Astrocyte of the cerebellum (primary cell): ENCODE measurements around the gene ABCF1.

Source experiments
- DNase-seq: peaks from one replicate; pipeline ENCODE4 v3.0.0-alpha.2; 2011; ENCODE audit warnings: low read depth
- H3K4me3 ChIP-seq: 2 replicates; pipeline ENCODE4 v1.5.1; 2011; ENCODE audit warnings: mild to moderate bottlenecking, low read depth, low read length, moderate library complexity
- in situ Hi-C: cut with HindIII; loops from 2 replicates; pipeline ENCODE4 v1.10.0; 2017; ENCODE audit warnings: low sequenced_read_pairs
- TF ChIP-seq, protein P1 (sequence below): IDR thresholded peaks from 2 replicates; pipeline ENCODE4 v1.5.1; 2012; ENCODE audit warnings: low read length, low read depth, moderate library complexity, mild to moderate bottlenecking; ENCODE audit errors: missing control alignments

ABCF1 gene

DNA sequence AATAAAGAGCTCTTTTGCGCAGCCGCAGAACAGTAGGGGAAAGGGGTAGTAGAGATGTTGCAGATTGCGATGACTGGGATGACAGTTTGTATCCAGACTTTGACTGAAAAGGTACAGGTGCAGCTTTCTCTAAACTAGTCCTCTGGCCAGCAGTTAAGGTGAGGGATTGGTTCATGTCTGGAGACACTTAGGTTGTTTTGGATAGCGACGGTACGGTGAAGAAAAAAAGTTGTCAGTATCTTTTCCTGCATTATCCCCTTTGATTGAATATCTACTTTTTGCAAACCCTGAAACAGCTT lies 13.6 kb upstream of the ABCF1 start:
- in situ Hi-C loops = no loop called here
- peak overlapping the region; percentile 74 for H3K4me3 ChIP-seq
- TF ChIP-seq, protein P1, sequence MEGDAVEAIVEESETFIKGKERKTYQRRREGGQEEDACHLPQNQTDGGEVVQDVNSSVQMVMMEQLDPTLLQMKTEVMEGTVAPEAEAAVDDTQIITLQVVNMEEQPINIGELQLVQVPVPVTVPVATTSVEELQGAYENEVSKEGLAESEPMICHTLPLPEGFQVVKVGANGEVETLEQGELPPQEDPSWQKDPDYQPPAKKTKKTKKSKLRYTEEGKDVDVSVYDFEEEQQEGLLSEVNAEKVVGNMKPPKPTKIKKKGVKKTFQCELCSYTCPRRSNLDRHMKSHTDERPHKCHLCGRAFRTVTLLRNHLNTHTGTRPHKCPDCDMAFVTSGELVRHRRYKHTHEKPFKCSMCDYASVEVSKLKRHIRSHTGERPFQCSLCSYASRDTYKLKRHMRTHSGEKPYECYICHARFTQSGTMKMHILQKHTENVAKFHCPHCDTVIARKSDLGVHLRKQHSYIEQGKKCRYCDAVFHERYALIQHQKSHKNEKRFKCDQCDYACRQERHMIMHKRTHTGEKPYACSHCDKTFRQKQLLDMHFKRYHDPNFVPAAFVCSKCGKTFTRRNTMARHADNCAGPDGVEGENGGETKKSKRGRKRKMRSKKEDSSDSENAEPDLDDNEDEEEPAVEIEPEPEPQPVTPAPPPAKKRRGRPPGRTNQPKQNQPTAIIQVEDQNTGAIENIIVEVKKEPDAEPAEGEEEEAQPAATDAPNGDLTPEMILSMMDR = no peak
- no peak for DNase-seq

DNA sequence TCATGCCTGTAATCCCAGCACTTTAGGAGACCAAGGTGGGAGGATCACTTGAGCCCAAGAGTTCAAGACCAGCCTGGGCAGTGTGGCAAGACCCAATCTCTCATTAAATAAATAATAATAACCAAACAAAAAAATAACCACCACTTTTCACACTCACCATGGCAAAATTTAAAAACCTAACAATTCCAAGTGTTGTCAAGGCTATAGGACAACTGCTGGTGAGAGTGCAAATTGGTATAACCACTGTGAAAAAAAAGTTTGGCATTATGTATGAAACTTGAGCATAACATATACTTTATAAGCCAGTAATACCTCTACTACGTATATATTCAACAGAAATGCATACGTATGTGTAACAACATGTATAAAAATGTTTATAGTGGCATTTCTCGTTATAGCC lies 10.3 kb upstream of the ABCF1 start:
- DNase-seq = no peak
- in situ Hi-C loops = loop anchor here (5.0 kb wide), 1 partner anchor 51 kb away; no protein-coding TSS in a partner anchor
- TF ChIP-seq, protein P1 = no peak
- no peak overlapping the region for H3K4me3 ChIP-seq

DNA sequence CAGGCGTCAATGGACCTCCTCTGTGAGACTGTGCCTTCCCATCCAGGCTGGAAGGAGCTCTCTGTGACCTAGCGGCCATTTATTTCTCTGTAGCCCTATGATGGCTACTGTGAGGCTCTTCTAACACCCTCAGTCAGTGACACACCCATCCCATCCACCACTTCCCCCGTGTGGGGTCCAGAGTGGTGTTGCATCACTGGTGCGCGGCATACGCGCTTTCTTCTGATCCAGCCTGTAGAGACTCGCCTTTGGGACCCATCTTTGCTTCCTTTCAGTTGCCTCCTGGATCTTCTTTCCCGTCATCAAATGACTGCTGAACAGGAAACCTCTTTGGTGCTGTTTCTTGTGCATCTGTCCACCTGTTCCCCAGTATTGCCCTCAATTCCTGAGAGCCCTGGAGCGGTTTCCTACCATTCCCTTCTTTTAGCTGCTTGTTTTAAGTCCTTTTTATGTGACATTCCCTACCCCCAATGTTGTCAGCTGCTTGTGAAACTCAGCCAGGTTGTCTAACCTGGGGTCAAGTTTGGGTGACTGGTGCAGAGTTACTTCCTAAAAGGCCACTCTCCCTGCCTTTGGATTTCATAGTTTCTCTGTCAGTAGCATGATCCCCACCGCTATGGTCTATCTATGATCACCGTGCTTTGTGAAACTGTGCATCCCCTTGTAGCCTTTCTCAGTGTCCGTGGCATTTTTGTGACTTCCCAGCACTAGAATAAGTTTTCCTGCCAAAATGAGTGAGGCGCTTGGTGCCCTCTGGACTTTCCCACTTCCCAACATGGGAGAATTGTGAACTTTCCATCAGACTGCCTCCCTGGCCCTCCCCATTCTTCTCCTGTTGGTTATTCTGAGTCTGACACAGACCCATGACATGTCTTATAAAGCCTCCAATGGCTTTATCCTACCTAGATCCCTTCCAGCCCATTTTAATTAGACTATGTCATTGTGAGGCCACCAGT lies 8.5 kb upstream of the ABCF1 start:
- in situ Hi-C loops = loop anchor here (5.0 kb wide), 1 partner anchor 50 kb away; no protein-coding TSS in a partner anchor
- DNase-seq = no peak
- no peak overlapping the region for H3K4me3 ChIP-seq
- TF ChIP-seq, protein P1 = no peak

DNA sequence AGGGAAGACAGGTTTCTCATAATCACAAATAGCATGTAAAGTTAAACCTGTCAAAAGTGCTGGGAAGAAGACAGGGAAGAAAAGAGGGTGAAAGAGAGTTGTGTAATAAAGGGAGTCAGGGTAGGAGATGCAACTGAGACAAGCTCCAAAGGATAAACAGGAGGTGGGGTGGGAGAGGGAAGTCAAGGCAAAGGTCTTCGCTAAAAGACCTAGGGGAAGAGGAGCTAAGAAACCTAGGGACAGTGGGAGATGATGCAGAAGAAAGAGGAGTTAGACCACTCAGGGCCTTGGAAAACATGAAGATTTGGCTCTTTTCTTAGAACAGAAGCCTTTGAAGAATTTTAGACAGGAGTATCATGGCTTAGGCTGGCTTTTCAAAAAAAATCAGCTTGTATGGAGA lies 7.1 kb upstream of the ABCF1 start:
- no peak overlapping the region for H3K4me3 ChIP-seq
- DNase-seq = no peak
- TF ChIP-seq, protein P1 = no peak
- in situ Hi-C loops = loop anchor here (5.0 kb wide), 1 partner anchor 48 kb away; no protein-coding TSS in a partner anchor

DNA sequence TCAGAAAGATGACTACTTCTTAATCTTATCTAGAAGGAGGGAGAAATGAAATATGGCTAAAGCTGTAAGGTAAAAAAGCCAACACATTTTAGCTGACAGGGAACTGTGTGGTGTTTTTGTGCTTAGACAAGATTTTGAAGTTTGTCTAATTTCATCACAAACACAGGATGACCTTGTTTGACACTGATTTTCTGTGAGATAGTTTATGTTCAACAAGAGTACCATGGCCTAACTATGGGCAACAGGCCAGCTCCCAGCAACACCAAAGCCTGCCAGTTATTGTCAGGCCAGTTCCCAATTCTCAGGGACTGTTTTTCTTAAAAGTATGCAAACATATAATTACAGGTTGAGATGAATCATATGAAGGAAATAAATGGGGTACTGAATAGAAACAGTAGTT lies 5.5 kb upstream of the ABCF1 start:
- in situ Hi-C loops = no loop called here
- DNase-seq = no peak
- TF ChIP-seq, protein P1 = no peak
- H3K4me3 ChIP-seq = no peak overlapping the region

DNA sequence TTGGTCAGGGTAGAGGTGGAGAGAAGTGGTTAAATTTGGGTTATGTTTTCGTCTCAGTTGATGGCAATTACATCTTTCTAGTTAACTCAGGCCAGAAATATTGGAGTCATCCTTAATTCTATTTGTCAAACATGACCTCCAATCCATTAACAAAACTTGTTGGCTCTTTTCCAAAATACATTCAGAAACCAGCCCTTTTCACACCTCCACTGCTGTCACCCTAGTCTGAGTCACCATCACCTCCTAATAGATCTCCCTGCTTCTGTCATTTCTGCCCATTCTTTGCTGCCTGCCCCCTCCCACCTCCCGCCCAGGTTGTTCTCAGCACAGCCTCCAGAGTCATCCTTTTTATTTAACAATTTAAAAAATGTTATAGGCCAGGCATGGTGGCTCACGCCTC lies 3.0 kb upstream of the ABCF1 start:
- in situ Hi-C loops = no loop called here
- TF ChIP-seq, protein P1 = no peak
- DNase-seq = no peak
- no peak overlapping the region for H3K4me3 ChIP-seq
